HG02943 (cell line): ENCODE data around the gene LGI2.

Experiments
- ATAC-seq: cut with Tn5 transposase; IDR thresholded peaks from one replicate; pipeline ENCODE4 v1.9.1; 2021; ENCODE audit warnings: mild to moderate bottlenecking, low read depth, moderate library complexity; ENCODE audit not compliant: unreplicated experiment

LGI2 gene

DNA sequence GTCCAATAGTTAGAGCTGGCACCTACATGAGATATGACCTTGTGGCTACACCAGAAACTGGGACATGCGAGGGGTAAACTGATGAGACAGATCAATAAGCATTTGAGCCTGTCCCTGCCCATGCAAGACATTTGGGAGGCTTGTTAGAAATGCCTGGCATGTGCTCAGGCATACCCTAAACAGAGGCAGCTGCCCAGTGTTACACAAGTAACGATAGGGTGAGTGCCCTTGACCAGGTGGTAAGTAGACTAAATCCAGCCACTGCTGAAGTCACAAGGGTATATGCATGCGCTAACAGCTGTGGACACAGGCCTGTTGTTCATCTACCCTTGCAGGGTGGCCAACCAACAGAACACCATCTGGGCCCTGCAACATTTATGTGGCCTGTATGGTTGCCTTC, 61.8 kb downstream of the LGI2 start:
- ATAC-seq = no peak

DNA sequence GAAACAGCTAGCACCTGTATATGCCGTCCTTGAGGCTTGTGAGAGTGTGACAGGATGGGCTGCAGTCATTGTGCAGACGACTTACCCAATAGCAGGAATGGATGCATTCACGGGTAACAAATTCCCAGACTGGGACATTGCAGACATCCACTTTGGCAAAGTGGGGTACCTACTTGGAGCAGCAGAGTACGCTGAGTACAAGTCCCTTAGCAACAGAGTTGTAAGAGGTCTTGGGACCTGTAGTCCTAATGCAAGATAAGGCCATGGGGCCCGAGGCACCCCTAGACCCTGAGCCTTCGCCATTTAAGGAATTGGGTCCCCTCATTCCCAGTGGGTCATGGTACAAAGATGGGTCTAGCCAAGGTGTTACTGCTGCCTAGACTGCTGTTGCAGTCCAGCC, 62.5 kb downstream of the LGI2 start:
- no peak for ATAC-seq

DNA sequence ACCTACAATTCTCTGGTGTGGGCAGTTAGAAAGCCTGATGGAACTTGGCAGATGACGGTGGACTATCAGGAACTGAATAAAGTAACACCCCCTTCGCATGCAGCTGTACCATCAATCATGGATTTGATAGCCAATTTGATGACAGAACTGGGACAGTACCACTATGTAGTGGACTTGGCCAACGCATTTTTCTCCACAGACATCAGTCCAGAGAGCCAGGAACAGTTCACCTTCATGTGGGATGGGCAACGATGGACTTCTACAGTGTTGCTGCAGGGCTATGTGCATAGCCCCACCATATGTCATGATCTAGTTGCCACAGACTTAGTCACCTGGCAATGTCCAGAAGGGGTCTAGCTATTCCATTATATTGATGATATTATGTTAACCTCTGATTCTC, 63.4 kb downstream of the LGI2 start:
- ATAC-seq = no peak

GRCh38 chr4:24966076-24966475, 64.7 kb downstream of the LGI2 start:
- no peak for ATAC-seq

DNA sequence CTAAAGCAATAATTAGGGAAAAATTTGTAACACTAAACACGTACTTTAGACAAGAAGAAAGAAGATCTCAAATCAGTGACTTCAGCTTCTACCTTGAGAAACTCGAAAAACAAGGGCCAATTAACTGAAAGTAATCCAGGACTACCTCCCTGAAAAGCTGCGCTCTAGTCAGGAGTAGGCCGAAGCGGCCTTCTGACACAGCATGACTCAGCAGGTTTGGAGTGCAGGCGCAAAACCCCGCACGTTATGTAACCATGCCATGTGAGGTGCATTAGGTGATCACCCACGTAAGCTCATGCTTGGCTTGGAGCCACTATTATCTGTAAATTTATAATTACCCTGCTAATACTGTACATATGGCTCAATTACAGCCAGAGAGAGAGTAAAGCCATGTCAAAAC, 65.1 kb downstream of the LGI2 start:
- ATAC-seq = no peak

GRCh38 chr4:24963277-24963676, 67.5 kb downstream of the LGI2 start:
- ATAC-seq = no peak

DNA sequence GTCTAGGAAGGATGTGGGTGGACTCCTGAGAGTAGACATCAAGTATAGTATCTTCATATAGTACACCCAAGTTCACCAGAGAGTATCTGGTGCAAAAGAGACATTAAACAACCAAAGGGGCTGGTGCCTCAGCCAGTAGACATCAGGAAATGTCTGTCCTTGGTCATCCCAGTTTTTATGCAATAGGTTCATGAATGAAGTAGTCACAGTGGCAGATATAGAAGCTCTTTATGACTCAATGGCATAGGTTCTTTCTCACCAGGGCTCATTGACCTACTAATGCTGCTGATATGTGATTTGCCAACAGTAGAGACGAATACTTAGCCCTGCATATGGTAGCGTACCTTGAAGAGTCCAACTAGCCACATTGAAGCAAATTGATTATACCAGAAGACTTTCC, 72.9 kb downstream of the LGI2 start:
- ATAC-seq = no peak

DNA sequence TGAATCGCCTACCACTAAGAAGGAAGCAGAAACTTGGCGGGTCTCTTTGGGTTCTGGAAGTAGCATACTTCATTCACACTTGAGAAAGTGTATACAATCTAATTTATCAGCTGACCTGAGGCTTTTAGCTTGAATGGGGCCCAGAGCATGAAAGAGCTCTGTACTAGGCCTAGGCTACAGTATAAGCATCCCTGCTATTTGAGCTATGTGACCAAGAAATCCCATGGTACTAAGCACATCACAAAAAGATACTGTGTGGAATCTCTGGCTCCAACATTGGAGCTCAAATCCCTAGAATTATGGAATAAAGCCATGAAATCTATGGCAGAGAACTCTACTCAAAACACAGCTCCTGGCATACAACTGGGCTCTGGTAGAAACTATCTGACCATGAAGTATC, 74.0 kb downstream of the LGI2 start:
- ATAC-seq = no peak

GRCh38 chr4:24956091-24956490, 74.7 kb downstream of the LGI2 start:
- no peak for ATAC-seq

DNA sequence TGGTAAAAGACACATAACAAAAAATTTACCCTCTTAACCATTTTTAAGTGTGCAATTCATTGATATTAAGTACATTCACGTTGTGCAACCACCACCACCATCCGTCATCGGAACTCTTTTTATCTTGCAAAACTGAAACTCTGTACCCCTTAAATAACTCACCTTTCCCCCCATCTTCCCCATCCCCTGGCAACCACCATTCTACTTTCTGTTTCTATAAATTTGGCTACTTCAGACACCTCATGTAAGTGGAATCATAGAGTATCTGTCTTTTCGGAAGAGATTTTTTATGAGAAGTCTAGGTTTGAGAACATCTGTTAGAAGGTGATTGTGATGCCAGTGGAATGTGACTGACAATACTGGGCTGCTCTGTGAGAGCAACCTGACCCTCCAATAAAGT, 78.1 kb downstream of the LGI2 start:
- ATAC-seq = no peak

- ATAC-seq = no peak
These were observed 80.8 kb downstream of the LGI2 start for GRCh38 chr4:24949970-24950369.
